HG03432 (cell line): ENCODE data around the gene C16orf95.
"Not testable (repeated sequence)": the region's sequence is repeated elsewhere in the genome, so short reads cannot be mapped to it uniquely, and the experiment has no call there.

Experiments
- ATAC-seq: cut with Tn5 transposase; IDR thresholded peaks from one replicate; pipeline ENCODE4 v1.9.1; 2021; ENCODE audit warnings: mild to moderate bottlenecking, moderate library complexity; ENCODE audit not compliant: unreplicated experiment

C16orf95 gene

GRCh38 chr16:87316923-87317749 lies at the start of gene C16orf95:
Gene C16orf95 (minus strand): TSS chr16:87317392. CDS start chr16:87317242, 150 bp downstream.
- ATAC-seq, result peak; percentile 94

- ATAC-seq, result no peak
These were observed 49.7 kb upstream of the C16orf95 start for GRCh38 chr16:87366930-87367329.

GRCh38 chr16:87366288-87366687 lies 49.1 kb upstream of the C16orf95 start:
- no peak for ATAC-seq

GRCh38 chr16:87365021-87365713 lies 48.0 kb upstream of the C16orf95 start:
- no peak for ATAC-seq

- no peak for ATAC-seq
These were observed 46.7 kb upstream of the C16orf95 start for GRCh38 chr16:87363771-87364455.

- not testable (repeated sequence) for ATAC-seq
These were observed 45.8 kb upstream of the C16orf95 start for GRCh38 chr16:87362828-87363559.

- ATAC-seq, result no peak
These were observed 44.9 kb upstream of the C16orf95 start for GRCh38 chr16:87361916-87362619.

GRCh38 chr16:87360862-87361610 lies 43.8 kb upstream of the C16orf95 start:
- no peak for ATAC-seq

- ATAC-seq, result no peak
These were observed 41.9 kb upstream of the C16orf95 start for GRCh38 chr16:87359121-87359520.

GRCh38 chr16:87358696-87359095 lies 41.5 kb upstream of the C16orf95 start:
- no peak for ATAC-seq

- ATAC-seq, result no peak
These were observed 41.1 kb upstream of the C16orf95 start for GRCh38 chr16:87358250-87358649.

GRCh38 chr16:87356491-87356853 lies 39.3 kb upstream of the C16orf95 start:
- ATAC-seq, result no peak

- no peak for ATAC-seq
These were observed 36.4 kb upstream of the C16orf95 start for GRCh38 chr16:87353613-87354012.

- ATAC-seq, result no peak
These were observed 35.6 kb upstream of the C16orf95 start for GRCh38 chr16:87352818-87353217.

GRCh38 chr16:87351320-87351698 lies 34.1 kb upstream of the C16orf95 start:
- no peak for ATAC-seq

GRCh38 chr16:87350681-87351319 lies 33.6 kb upstream of the C16orf95 start:
- ATAC-seq, result no peak

GRCh38 chr16:87350031-87350430 lies 32.8 kb upstream of the C16orf95 start:
- ATAC-seq, result no peak

- ATAC-seq, result no peak
These were observed 31.5 kb upstream of the C16orf95 start for GRCh38 chr16:87348616-87349157.
